Esophagus squamous epithelium (tissue), 4 donors: ENCODE results near the gene RER1.

Experiments used
- CTCF ChIP-seq, 6 experiments: fragments of 450-650 bp in 4 of 6; fragments of 200-600 bp in 2 of 6; sonication (generic) in 2 of 6; IDR thresholded peaks; one replicate each; pipeline ENCODE4 v1.5.1; 2016 to 2019; ENCODE audit warnings: antibody characterized with exemption in 6 of 6, mild to moderate bottlenecking in 4 of 6, moderate library complexity in 4 of 6
- POLR2A ChIP-seq, 4 donors: fragments of 450-650 bp; IDR thresholded peaks; one replicate each; pipeline ENCODE4 v1.6.1; 2017; ENCODE audit warnings: antibody characterized with exemption in 4 of 4, mild to moderate bottlenecking in 4 of 4, moderate library complexity in 3 of 4

GRCh38 chr1:2436876-2437275 is 45.2 kb downstream of the RER1 start:
- TF ChIP-seq CTCF (IDR thresholded peaks at IDR 0.05) (no peak), POLR2A (IDR thresholded peaks at IDR 0.05) (no peak)
